ENCODE results near the gene GNL1. TPM values are rescaled to one million over a fixed set of nuclear protein-coding genes. Genes with fewer than 3 reads are reported as not detected.

The GNL1 gene
- total and polyA plus RNA-seq, 2 experiments from 2014 or later: 31.4 to 42.5 TPM

DNA sequence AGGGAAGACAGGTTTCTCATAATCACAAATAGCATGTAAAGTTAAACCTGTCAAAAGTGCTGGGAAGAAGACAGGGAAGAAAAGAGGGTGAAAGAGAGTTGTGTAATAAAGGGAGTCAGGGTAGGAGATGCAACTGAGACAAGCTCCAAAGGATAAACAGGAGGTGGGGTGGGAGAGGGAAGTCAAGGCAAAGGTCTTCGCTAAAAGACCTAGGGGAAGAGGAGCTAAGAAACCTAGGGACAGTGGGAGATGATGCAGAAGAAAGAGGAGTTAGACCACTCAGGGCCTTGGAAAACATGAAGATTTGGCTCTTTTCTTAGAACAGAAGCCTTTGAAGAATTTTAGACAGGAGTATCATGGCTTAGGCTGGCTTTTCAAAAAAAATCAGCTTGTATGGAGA is 7.8 kb upstream of the GNL1 start (continued):
- TF ChIP-seq, protein P1, sequence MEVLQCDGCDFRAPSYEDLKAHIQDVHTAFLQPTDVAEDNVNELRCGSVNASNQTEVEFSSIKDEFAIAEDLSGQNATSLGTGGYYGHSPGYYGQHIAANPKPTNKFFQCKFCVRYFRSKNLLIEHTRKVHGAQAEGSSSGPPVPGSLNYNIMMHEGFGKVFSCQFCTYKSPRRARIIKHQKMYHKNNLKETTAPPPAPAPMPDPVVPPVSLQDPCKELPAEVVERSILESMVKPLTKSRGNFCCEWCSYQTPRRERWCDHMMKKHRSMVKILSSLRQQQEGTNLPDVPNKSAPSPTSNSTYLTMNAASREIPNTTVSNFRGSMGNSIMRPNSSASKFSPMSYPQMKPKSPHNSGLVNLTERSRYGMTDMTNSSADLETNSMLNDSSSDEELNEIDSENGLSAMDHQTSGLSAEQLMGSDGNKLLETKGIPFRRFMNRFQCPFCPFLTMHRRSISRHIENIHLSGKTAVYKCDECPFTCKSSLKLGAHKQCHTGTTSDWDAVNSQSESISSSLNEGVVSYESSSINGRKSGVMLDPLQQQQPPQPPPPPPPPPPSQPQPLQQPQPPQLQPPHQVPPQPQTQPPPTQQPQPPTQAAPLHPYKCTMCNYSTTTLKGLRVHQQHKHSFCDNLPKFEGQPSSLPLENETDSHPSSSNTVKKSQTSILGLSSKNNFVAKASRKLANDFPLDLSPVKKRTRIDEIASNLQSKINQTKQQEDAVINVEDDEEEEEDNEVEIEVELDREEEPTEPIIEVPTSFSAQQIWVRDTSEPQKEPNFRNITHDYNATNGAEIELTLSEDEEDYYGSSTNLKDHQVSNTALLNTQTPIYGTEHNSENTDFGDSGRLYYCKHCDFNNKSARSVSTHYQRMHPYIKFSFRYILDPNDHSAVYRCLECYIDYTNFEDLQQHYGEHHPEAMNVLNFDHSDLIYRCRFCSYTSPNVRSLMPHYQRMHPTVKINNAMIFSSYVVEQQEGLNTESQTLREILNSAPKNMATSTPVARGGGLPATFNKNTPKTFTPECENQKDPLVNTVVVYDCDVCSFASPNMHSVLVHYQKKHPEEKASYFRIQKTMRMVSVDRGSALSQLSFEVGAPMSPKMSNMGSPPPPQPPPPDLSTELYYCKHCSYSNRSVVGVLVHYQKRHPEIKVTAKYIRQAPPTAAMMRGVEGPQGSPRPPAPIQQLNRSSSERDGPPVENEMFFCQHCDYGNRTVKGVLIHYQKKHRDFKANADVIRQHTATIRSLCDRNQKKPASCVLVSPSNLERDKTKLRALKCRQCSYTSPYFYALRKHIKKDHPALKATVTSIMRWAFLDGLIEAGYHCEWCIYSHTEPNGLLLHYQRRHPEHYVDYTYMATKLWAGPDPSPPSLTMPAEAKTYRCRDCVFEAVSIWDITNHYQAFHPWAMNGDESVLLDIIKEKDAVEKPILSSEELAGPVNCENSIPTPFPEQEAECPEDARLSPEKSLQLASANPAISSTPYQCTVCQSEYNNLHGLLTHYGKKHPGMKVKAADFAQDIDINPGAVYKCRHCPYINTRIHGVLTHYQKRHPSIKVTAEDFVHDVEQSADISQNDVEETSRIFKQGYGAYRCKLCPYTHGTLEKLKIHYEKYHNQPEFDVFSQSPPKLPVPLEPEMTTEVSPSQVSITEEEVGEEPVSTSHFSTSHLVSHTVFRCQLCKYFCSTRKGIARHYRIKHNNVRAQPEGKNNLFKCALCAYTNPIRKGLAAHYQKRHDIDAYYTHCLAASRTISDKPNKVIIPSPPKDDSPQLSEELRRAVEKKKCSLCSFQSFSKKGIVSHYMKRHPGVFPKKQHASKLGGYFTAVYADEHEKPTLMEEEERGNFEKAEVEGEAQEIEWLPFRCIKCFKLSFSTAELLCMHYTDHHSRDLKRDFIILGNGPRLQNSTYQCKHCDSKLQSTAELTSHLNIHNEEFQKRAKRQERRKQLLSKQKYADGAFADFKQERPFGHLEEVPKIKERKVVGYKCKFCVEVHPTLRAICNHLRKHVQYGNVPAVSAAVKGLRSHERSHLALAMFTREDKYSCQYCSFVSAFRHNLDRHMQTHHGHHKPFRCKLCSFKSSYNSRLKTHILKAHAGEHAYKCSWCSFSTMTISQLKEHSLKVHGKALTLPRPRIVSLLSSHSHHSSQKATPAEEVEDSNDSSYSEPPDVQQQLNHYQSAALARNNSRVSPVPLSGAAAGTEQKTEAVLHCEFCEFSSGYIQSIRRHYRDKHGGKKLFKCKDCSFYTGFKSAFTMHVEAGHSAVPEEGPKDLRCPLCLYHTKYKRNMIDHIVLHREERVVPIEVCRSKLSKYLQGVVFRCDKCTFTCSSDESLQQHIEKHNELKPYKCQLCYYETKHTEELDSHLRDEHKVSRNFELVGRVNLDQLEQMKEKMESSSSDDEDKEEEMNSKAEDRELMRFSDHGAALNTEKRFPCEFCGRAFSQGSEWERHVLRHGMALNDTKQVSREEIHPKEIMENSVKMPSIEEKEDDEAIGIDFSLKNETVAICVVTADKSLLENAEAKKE (CRISPR knock-in tag; IDR thresholded peaks at IDR 0.05): no peak
- TF ChIP-seq, protein P2, sequence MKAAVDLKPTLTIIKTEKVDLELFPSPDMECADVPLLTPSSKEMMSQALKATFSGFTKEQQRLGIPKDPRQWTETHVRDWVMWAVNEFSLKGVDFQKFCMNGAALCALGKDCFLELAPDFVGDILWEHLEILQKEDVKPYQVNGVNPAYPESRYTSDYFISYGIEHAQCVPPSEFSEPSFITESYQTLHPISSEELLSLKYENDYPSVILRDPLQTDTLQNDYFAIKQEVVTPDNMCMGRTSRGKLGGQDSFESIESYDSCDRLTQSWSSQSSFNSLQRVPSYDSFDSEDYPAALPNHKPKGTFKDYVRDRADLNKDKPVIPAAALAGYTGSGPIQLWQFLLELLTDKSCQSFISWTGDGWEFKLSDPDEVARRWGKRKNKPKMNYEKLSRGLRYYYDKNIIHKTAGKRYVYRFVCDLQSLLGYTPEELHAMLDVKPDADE (IDR thresholded peaks at IDR 0.05): no peak
- TF ChIP-seq POLR2AphosphoS5 (IDR thresholded peaks at IDR 0.05; ENCODE audit: low read depth): no peak
- no peak for TF ChIP-seq NANOG (IDR thresholded peaks at IDR 0.05; ENCODE audit: borderline replicate concordance)
- TF ChIP-seq EZH2 (IDR thresholded peaks at IDR 0.05; ENCODE audit: low read depth, unreplicated experiment): no peak
- no peak for TF ChIP-seq EZH2phosphoT487 (IDR thresholded peaks at IDR 0.05; ENCODE audit: unreplicated experiment)
- TF ChIP-seq ZNF114 (CRISPR knock-in tag; IDR thresholded peaks at IDR 0.05): no peak
- TF ChIP-seq CREB1 (CRISPR knock-in tag; IDR thresholded peaks at IDR 0.05; ENCODE audit: low read depth): no peak
